SK-MEL-5 (cell line): Measurements from ENCODE around the gene GPR142. TPM values are rescaled to one million over a fixed set of nuclear protein-coding genes. Genes with fewer than 3 reads are reported as not detected.

Experiments
- DNase-seq: peaks from one replicate; pipeline ENCODE4 v3.0.0-alpha.2; 2016; ENCODE audit warnings: low read depth, low spot score
- in situ Hi-C: cut with HindIII; loops from 2 replicates; pipeline ENCODE4 v1.10.0; 2016; ENCODE audit warnings: low sequenced_read_pairs, high pct_unique_total_duplicates, low pct_unique_long_range_greater_than_20kb
- polyA plus RNA-seq, 2 experiments: library from polyadenylated mRNA; depleted of rRNA; stranded (reverse); fragments of >200 nt; gene quantifications; 2 replicates each; pipeline ENCODE4 v1.2.3, GENCODE V29; 2015
- total RNA-seq: library from RNA; depleted of rRNA; stranded (reverse); fragments of >200 nt; shearing (Covaris generic); gene quantifications from 2 replicates; pipeline ENCODE4 v1.2.3, GENCODE V29; 2014; rRNA removed

Gene GPR142, protein sequence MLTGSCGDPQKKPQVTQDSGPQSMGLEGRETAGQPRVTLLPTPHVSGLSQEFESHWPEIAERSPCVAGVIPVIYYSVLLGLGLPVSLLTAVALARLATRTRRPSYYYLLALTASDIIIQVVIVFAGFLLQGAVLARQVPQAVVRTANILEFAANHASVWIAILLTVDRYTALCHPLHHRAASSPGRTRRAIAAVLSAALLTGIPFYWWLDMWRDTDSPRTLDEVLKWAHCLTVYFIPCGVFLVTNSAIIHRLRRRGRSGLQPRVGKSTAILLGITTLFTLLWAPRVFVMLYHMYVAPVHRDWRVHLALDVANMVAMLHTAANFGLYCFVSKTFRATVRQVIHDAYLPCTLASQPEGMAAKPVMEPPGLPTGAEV
- not detected in 2 replicates for total RNA-seq
- polyA plus RNA-seq (2015; cell fraction: cytosol; rRNA removed): not detected in 2 replicates
- not detected in 2 replicates for polyA plus RNA-seq (2015; cell fraction: nucleus; rRNA removed)

DNA sequence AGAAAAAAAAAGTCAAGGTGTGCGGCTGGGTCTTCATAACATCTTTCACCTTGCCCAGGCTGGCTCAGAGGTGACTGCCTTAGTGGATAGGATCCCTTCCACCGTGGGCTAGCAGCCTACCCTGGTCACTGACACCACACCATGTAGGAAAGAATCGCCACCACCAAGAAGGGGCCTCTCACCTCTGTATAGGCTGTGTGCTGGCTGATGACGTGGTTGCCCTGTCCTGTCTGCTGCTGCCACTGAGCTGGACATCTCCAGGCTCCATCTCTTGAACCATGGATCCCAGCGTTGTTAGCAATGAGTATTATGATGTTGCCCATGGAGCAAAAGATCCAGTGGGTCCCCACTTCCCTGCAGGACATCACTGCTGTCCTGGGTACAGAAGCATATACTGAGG lies at the start of gene GPR142:
Gene GPR142 (plus strand): TSS at position 301 of the 400 bp plus-strand sequence. CDS start 2,035 bp downstream, outside the sequence.
- in situ Hi-C loops: no loop called here
- no peak for DNase-seq

DNA sequence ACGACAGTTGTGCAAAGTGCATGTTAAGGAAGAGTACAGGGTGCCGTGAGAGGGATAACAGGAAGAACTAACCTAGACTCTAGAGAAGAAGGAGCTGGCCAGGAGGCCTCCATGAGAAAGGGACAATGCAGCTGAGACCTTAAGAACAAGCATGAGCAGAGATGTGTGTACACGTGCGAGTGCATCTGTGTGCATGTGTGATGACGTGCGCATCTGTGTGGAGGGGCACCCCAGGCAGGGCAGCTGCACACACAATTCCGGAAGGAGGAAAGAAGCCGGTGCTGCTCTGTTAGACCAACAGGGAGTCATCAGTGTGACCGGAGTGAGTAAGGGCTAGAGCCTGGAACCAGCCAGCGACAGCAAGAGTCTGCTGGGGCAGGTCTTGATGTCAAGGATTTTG lies 48.9 kb upstream of the GPR142 start:
- in situ Hi-C loops: no loop called here
- DNase-seq: no peak

DNA sequence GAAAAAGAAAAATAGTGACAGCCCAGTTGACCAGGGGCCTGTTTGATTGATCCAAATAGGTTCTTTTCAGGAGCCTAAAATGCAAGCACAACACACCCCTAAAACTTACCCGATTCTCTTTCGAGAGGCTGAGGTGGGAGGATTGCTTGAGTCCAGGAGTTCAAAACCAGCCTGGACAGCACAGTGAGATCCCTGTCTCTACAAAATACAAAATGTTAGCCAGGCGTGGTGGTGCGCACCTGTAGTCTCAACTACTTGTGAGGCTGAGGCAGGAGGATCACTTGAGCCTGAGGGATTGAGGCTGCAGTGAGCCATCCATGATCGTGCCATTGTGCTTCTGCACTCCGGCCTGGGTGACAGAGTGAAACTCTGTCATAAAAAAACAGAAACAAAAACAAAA lies 42.8 kb upstream of the GPR142 start:
- in situ Hi-C loops: no loop called here
- no peak for DNase-seq

DNA sequence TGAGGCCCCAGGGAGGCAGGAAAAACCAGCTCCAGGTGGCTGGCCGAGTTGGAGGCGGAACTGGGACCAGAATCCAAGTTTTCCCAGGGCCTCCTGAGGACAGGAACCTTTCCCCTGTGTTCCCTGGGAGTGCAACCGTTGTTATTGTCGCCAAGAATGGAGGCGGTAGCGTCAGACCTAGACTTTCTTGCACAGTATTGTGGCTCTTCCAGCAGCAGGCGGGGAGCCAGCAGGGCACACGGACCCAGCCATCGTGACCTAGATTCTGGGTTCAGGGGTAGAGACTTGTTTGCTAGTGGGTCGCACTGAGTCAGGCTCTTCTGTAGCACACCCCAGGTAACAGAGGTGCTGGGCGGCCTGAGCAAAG lies 41.9 kb upstream of the GPR142 start:
- in situ Hi-C loops: no loop called here

DNA sequence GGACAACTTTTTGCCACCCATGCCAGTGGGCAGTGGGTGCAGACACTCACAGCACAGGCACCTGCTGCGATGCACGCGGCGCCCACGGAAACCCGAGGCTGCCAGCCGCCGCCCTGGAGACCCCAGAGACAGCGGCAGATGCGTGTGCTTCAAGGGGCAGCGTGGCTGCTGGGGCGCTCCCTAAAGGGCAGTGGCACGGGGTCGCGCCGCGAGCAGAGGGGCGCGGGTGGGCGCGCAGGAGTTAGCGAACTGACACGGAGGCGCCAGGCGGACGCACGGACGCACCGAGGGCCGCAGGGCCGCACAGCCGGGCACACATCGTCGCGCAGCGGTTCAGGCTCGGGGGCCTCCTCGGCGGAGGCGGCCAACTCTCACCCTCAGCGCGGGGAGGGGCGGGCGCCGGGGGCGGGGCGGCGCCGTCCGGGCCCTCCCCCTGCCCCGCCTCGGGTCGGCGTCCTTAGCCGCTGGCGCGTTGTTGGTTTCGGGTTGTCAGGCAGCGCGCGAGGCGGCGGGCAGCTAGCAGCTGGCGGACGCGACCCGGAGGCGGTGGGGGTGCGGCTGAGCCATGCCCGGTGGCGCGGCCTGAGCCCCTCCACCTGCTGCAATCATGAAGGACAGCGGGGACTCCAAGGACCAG lies 41.4 kb upstream of the GPR142 start, which contains the start of gene KIF19:
Gene KIF19 (plus strand): TSS at position 484 of the 637 bp plus-strand sequence. CDS start 124 bp downstream, at position 608.
- peak; percentile 44 for DNase-seq
- in situ Hi-C loops: no loop called here

More for the DNA sequence above, 41.9 kb upstream of the GPR142 start:
- no peak for DNase-seq

DNA sequence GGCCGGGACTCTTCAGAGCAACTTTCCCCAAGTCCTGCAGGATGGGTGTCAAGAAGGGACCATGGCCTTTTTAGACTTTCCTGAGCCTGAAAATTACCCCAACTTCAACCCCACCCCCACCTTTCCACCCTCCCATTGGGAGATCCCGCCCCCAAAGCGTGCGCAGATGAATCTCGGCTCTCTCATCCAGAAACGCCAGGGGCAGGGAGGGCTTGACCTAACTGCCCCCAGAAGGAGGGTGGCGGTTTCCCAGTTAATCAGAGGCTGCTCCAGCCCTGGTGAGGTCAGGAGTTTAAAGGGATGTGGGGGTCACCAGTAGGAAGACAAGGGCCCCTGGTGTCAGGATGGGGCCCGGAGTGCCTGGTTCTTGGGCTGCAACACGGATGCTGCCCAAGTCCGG lies 40.8 kb upstream of the GPR142 start:
- in situ Hi-C loops: no loop called here
- no peak for DNase-seq

DNA sequence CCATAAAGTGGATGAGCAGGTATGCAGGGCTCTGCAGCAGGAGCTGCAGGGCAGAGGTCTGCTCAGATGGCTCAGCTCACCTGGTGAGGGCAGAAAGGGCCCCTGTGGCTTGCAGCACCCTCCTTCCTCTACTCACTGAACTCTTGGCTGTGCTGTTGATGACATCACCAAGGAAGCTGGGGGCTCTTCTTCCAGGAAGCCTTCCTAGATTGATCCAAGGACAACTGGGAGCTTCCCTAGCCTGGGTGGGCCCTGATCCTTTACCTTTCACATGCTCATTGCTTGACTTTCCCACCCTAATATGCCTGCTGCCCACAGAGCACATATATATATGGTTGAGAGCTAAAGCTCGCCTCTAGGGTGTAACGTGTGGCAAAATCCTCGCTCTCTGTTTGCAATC lies 38.8 kb upstream of the GPR142 start:
- in situ Hi-C loops: no loop called here
- DNase-seq: no peak

DNA sequence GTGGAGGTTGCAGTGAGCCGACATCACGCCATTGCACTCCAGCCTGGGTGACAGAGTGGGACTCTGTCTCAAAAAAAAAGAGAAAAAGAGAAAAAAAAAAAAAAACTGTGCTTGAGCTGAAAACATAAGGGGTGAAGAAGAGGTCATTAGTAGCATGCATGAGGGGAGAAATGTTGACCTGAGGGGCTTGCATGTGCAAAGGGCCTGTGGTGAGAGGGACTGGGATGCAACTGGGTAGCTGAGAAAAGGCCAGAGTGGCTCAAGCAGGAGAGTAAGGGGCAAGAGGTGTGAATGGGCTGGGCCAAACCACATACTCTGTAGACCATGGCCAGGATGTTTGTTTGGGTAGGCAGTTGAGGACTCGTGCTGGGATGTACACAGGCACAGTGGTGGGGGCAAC lies 37.9 kb upstream of the GPR142 start:
- no peak for DNase-seq
- in situ Hi-C loops: no loop called here

DNA sequence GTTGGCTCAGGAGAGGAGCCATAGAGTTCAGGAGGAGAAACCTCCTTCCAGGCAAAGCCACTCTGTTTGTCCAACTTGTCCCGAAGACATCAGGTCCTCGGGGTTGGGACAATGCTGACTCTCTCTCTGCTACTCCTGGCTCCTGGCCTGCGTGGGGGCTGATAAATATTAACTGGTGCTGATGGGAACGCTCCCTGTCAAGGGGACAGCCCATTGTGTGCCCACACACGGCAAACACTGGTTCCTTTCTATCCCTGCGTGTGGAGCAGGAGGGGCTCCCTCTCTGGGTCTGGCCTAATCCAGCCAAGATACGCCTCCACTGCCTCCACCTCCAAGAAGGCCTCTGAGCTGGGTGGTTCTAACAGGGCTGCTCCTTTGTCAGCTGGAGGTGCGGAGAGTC lies 36.9 kb upstream of the GPR142 start:
- in situ Hi-C loops: no loop called here
- no peak for DNase-seq

DNA sequence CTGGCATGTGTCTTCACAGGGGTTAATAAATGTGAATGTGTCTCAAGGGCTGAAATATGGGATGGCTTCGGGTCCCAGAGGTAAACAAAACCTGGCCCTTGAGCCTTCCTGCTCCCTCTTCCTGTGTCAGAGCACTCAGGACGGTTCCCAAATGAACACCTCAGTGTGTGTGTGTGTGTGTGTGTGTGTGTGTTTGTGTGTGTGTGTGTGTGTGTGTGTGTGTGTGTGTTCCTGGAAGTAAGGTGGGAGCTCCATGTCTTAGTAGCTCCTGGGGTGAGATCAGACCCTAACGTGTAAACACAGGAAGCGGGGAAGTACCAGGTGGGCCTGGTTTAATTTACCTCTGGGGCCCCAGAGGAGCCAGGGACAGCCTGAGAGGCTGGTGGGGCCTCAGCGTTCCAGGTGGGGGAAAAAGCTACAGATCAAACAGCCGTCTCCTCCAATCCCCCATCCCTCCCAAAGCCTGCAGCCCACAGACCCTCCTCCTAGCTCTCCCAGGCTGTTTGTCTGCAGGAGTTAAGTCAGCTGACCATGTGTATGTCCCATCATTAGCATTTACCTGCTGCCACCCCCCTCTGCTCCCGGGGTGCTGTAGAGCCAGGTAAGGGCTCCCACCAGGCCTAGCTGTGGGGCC lies 35.2 kb upstream of the GPR142 start:
- DNase-seq: no peak
- in situ Hi-C loops: no loop called here

DNA sequence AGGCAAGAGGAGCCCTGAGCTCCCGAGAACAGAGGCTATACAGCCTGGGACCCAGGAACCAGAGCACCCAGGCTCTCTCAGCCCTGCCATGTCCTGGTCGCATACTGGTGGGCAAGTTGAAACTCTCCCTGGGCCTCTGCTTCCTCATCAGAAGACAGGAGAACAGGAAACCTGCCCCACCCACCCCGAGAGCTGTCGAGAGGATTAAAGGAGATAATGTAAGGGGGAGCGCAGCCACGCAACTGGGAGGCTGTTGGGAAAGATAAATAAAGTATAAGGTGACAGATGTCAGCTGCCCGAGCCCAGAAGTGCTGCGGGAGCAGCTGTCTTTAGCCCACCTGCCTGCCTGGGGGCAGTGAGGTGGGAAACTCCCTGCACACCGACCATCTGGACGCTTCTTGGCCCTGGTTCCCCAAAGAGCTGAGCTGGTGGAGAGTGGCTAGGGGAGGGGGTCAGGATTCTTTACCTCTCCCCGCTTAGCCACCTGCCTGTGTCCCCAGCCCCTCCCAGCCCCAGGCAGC lies 34.5 kb upstream of the GPR142 start:
- no peak for DNase-seq
- in situ Hi-C loops: no loop called here

DNA sequence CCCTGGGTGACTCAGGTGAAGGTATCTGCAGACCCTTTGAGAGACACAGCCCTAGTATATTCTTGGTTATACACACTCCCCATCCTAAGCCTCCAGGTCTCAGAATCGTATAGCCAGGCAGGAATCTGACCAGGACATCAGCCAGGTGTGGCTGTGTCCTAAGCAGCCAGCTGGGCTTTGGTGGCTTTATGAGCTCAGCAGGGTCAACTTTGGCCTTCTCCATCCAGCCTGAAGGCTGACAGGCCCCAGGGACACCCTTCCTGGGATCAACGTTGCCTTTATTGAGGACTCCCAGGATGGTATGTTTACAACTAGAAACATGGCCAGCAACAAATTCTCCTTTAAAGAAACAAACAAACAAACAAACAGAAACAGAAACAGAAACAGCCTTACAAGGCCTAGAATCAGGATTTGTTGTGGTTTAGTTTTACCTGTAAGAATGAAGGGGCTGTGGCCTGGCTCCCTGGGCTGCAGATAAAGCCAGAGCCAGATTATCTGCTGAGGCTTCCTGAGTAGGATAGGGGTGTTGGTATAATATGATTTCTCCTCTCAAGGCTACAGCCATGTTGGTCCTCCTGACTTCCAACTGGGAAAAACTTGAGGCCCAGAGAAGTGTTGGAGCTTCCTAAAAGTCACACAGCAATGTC lies 32.8 kb upstream of the GPR142 start:
- in situ Hi-C loops: no loop called here
- DNase-seq: no peak

DNA sequence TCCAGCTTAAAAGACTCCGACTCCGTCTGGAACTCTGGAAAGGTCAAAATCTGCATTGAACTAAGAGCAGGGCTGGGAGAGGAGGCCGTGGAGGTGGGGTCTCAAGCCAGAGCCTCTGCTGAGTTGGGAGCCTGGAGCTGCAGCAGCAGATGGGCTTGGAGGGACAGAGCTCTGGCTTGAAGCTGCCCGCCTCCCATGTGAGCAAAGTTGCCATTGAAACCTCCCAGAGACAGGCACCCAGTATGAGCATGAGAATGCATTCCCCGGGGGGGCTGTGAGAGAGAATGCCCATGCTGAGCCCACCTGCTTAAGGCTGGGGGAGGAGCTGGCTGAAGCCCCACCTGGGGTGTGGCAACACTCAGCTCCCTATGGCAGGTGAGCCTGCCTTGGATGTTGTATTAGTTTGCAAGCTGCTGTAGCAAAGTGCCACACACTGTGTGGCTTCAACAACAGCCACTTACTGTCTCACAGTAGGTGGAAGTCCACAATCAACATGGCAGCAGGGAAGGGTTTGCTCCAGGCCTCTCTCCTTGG lies 31.7 kb upstream of the GPR142 start:
- in situ Hi-C loops: no loop called here
- no peak for DNase-seq

DNA sequence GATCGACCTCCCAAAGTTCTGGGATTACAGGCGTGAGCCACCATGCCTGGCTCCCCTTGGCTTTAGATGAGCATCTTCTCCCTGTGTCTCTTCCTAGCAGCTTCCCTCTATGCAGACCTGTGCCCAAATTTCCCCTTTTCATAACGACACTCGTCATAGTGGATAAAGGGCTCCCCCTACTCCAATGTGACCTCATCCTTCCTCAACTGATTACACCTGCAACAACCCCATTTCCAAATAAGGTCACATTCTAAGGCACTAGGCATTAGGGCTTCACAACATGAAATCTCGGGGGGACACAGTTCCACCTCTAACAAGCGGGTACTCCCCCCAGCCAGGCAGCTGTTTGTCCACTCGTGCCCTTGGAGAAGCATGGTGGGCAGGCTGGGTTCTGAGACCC lies 31.0 kb upstream of the GPR142 start:
- DNase-seq: no peak
- in situ Hi-C loops: no loop called here

DNA sequence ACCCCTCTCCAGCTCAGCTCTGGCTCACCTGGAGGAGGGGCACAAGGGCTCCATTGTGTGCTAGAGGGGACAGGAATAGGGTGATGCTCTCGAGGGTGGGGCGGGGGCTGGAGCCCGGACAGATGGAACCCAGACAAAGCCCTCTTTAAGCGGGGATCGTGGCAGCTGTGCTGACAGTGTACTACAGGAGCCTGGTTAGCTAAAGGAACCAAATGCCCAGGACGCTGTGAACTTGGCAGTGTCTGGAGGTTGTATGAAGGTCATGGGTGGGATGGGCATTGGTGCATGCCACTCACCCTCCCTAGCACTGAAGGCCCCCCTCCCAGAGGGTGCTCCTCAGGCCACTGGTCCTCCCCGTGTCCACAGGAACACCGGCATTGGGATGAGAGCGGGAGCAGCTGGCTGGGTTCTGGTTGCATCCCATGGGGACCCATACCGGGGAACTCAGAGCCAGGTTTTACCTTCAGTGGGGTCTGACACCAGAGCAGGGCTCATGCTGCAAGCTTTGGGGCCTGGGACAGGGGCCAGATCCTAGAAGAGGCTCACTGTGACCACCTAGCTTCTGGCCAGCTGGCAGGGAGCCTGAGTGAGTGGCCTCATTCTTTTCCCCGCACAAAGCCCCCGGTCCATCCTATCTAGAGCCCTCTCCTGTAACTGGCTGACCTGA lies 29.3 kb upstream of the GPR142 start:
- in situ Hi-C loops: no loop called here
- no peak for DNase-seq

DNA sequence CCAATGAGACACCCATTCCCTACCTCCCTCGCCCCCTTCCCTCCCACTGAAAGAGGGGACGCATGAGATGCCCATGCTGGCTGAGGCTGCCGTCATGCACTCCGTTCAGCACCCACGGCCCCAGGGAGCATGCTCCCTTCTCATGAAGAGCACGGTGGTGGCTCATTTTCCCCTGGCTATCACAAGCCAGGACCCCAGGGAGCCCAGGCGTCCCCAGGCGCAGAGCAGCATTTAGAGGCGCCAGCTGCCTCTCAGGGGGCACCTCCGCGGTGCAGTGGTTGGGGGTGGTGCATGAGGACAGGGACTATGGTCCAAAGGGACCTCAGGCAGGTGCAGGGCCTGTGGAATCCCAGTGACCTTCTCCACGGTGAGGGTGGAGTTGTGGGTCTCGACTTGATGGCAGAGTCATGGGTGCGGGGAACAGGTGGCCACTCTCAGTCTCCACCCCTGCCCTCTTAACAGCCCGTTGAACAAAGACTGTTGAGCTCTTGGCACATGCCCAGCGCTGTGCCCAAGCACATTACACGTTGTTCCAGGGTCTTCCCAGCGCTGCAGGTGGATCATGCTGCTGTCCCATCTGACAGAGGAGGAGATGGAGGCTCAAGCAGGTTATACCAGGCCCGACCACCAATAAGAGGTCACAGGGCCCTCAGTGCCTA lies 27.6 kb upstream of the GPR142 start:
- DNase-seq: no peak
- in situ Hi-C loops: no loop called here
